ENCODE results near the gene TOMM6. TPM values are rescaled to one million over a fixed set of nuclear protein-coding genes. Genes with fewer than 3 reads are reported as not detected.
"Not testable (repeated sequence)": the region's sequence is repeated elsewhere in the genome, so short reads cannot be mapped to it uniquely, and the experiment has no call there.

The TOMM6 gene
- total RNA-seq, 3 donors from 2014 or later (not counting 1 experiment from before 2014, with no cell fraction given): 95.0 to 109 (median 96.6) TPM

DNA sequence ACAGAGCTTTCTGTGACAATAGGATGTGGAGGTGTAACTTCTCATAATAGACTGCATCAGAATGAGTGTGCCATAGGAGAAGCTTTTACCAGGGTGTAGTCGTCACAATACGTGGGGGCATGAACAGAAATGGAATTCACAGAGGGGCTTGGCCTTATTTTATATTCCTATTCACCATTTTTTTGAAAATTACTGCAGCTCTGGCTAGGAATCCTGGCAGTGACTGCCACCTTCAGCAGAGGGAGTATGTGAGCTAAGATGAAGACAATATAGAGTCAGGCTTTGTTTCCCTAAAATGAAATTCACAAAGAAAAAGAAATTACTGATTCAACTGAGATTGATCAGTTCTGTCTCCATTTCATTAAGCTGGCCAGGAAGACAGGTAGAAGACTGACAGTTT lies 13.9 kb downstream of the TOMM6 start:
- no peaks in the 10 kb centered on the region for H3K27me3 ChIP-seq (ENCODE audit: control insufficient read depth, insufficient read depth, low read length)
- H3K36me3 Mint-ChIP-seq: no peaks in the 10 kb centered on the region
- H3K4me1 Mint-ChIP-seq: no peaks in the 10 kb centered on the region
- no peak overlapping the region for H3K27ac Mint-ChIP-seq
- no peak overlapping the region for H3K27ac ChIP-seq (ENCODE audit: low read length)
- ATAC-seq (no peak), DNase-seq (peak in 1 of 2 donors; percentile 19)
- H3K4me3 ChIP-seq (ENCODE audit: low read length): no peak overlapping the region
- intact Hi-C loops (cut with micrococcal nuclease): no loop called here
- no peaks in the 10 kb centered on the region for H3K9me3 Mint-ChIP-seq
- H3K9me3 ChIP-seq (ENCODE audit: control insufficient read depth, insufficient read depth, low read length): no peaks in the 10 kb centered on the region
- TF ChIP-seq, protein P1, sequence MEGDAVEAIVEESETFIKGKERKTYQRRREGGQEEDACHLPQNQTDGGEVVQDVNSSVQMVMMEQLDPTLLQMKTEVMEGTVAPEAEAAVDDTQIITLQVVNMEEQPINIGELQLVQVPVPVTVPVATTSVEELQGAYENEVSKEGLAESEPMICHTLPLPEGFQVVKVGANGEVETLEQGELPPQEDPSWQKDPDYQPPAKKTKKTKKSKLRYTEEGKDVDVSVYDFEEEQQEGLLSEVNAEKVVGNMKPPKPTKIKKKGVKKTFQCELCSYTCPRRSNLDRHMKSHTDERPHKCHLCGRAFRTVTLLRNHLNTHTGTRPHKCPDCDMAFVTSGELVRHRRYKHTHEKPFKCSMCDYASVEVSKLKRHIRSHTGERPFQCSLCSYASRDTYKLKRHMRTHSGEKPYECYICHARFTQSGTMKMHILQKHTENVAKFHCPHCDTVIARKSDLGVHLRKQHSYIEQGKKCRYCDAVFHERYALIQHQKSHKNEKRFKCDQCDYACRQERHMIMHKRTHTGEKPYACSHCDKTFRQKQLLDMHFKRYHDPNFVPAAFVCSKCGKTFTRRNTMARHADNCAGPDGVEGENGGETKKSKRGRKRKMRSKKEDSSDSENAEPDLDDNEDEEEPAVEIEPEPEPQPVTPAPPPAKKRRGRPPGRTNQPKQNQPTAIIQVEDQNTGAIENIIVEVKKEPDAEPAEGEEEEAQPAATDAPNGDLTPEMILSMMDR (IDR thresholded peaks at IDR 0.05): no peak
- H3K4me1 ChIP-seq (ENCODE audit: control insufficient read depth, insufficient read depth, low read length): no peaks in the 10 kb centered on the region
- WGBS (ENCODE audit: insufficient coverage): 81% methylated on average over 2 of the region's 2 CpGs
- peaks cover 6% of the 10 kb centered on the region for H3K36me3 ChIP-seq (ENCODE audit: control insufficient read depth, insufficient read depth, low read length)
- H3K4me3 Mint-ChIP-seq: no peak overlapping the region
- no peaks in the 10 kb centered on the region for H3K27me3 Mint-ChIP-seq (ENCODE audit: low read depth in 2 of 2)

GRCh38 chr6:41805830-41806774 lies 18.6 kb downstream of the TOMM6 start:
- no peaks in the 10 kb centered on the region for H3K9me3 Mint-ChIP-seq
- H3K36me3 ChIP-seq (ENCODE audit: control insufficient read depth, insufficient read depth, low read length): peaks cover 5% of the 10 kb centered on the region
- no peak overlapping the region for H3K4me3 ChIP-seq (ENCODE audit: low read length)
- ATAC-seq (no peak), DNase-seq (no peak)
- intact Hi-C loops (cut with micrococcal nuclease): no loop called here
- no peaks in the 10 kb centered on the region for H3K4me1 Mint-ChIP-seq
- TF ChIP-seq, protein P1 (IDR thresholded peaks at IDR 0.05): no peak
- no peaks in the 10 kb centered on the region for H3K27me3 Mint-ChIP-seq (ENCODE audit: low read depth in 2 of 2)
- H3K4me1 ChIP-seq (ENCODE audit: control insufficient read depth, insufficient read depth, low read length): no peaks in the 10 kb centered on the region
- no peak overlapping the region for H3K27ac ChIP-seq (ENCODE audit: low read length)
- H3K9me3 ChIP-seq (ENCODE audit: control insufficient read depth, insufficient read depth, low read length): no peaks in the 10 kb centered on the region
- no peak overlapping the region for H3K4me3 Mint-ChIP-seq
- H3K27ac Mint-ChIP-seq: no peak overlapping the region
- no peaks in the 10 kb centered on the region for H3K36me3 Mint-ChIP-seq
- 97% methylated on average over 74 of the region's 74 CpGs for WGBS (ENCODE audit: insufficient coverage)
- H3K27me3 ChIP-seq (ENCODE audit: control insufficient read depth, insufficient read depth, low read length): no peaks in the 10 kb centered on the region

- H3K36me3 ChIP-seq (ENCODE audit: control insufficient read depth, insufficient read depth, low read length): no peaks in the 10 kb centered on the region
- DNase-seq: no peak
- Mint-ChIP-seq H3K4me1 (no peaks in the 10 kb centered on the region), H3K9me3 (no peaks in the 10 kb centered on the region), H3K27me3 (ENCODE audit: low read depth in 2 of 2) (no peaks in the 10 kb centered on the region), H3K36me3 (no peaks in the 10 kb centered on the region), H3K27ac (no peak overlapping the region), H3K4me3 (no peak overlapping the region)
- 98% methylated on average over 2 of the region's 3 CpGs for WGBS (ENCODE audit: insufficient coverage)
- ATAC-seq: no peak
- no peak overlapping the region for H3K4me3 ChIP-seq (ENCODE audit: low read length)
- intact Hi-C loops (cut with micrococcal nuclease): no loop called here
- H3K27me3 ChIP-seq (ENCODE audit: control insufficient read depth, insufficient read depth, low read length): no peaks in the 10 kb centered on the region
- TF ChIP-seq, protein P1 (IDR thresholded peaks at IDR 0.05): no peak
- H3K4me1 ChIP-seq (ENCODE audit: control insufficient read depth, insufficient read depth, low read length): no peaks in the 10 kb centered on the region
- no peaks in the 10 kb centered on the region for H3K9me3 ChIP-seq (ENCODE audit: control insufficient read depth, insufficient read depth, low read length)
- H3K27ac ChIP-seq (ENCODE audit: low read length): no peak overlapping the region
Measured at GRCh38 chr6:41811095-41811494, 23.6 kb downstream of the TOMM6 start.

GRCh38 chr6:41811946-41812345 lies 24.5 kb downstream of the TOMM6 start:
- not testable (repeated sequence) for H3K27me3 Mint-ChIP-seq (ENCODE audit: low read depth in 2 of 2); ATAC-seq; H3K9me3 Mint-ChIP-seq

More at GRCh38 chr6:41811946-41812345, 24.5 kb downstream of the TOMM6 start:
- H3K9me3 ChIP-seq (ENCODE audit: control insufficient read depth, insufficient read depth, low read length); H3K4me1 ChIP-seq (ENCODE audit: control insufficient read depth, insufficient read depth, low read length); H3K4me3 ChIP-seq (ENCODE audit: low read length); intact Hi-C loops (cut with micrococcal nuclease); DNase-seq; H3K27ac ChIP-seq (ENCODE audit: low read length); H3K36me3 ChIP-seq (ENCODE audit: control insufficient read depth, insufficient read depth, low read length); H3K27ac Mint-ChIP-seq; H3K27me3 ChIP-seq (ENCODE audit: control insufficient read depth, insufficient read depth, low read length); H3K36me3 Mint-ChIP-seq; H3K4me1 Mint-ChIP-seq; H3K4me3 Mint-ChIP-seq: not testable (repeated sequence)
- 92% methylated on average over 13 of the region's 13 CpGs for WGBS (ENCODE audit: insufficient coverage)
